HG03066 (cell line): ENCODE data around the gene ANXA2.
"Not testable (repeated sequence)": the region's sequence is repeated elsewhere in the genome, so short reads cannot be mapped to it uniquely, and the experiment has no call there.

Source experiments
- ATAC-seq: cut with Tn5 transposase; IDR thresholded peaks from one replicate; pipeline ENCODE4 v1.9.1; 2021; ENCODE audit warnings: low read depth; ENCODE audit not compliant: unreplicated experiment

ANXA2 gene

GRCh38 chr15:60411774-60412425 lies 14.1 kb upstream of the ANXA2 start:
- no peak for ATAC-seq

GRCh38 chr15:60410350-60410749 lies 12.6 kb upstream of the ANXA2 start:
- not testable (repeated sequence) for ATAC-seq

GRCh38 chr15:60408463-60408981 lies 10.7 kb upstream of the ANXA2 start:
- ATAC-seq: peak; percentile 54

- no peak for ATAC-seq
Measured at GRCh38 chr15:60407415-60407805, 9.6 kb upstream of the ANXA2 start.

- no peak for ATAC-seq
Measured at GRCh38 chr15:60406513-60407414, 9.0 kb upstream of the ANXA2 start.

GRCh38 chr15:60405399-60405798 lies 7.6 kb upstream of the ANXA2 start:
- ATAC-seq: no peak

GRCh38 chr15:60404351-60404750 lies 6.6 kb upstream of the ANXA2 start:
- ATAC-seq: not testable (repeated sequence)

GRCh38 chr15:60400944-60401343 lies 3.2 kb upstream of the ANXA2 start:
- no peak for ATAC-seq

GRCh38 chr15:60399931-60400330 lies 2.1 kb upstream of the ANXA2 start:
- no peak for ATAC-seq

GRCh38 chr15:60399246-60399915 lies 1.6 kb upstream of the ANXA2 start:
- no peak for ATAC-seq

- peak; percentile 67 for ATAC-seq
Measured at GRCh38 chr15:60396958-60397771, 621 bp downstream of the ANXA2 start.

- ATAC-seq: no peak
Measured at GRCh38 chr15:60396560-60396957, 1.2 kb downstream of the ANXA2 start.

GRCh38 chr15:60396100-60396499 lies 1.7 kb downstream of the ANXA2 start:
- ATAC-seq: no peak

- no peak for ATAC-seq
Measured at GRCh38 chr15:60395276-60396011, 2.3 kb downstream of the ANXA2 start.

- ATAC-seq: no peak
Measured at GRCh38 chr15:60394689-60395097, 3.1 kb downstream of the ANXA2 start.

- no peak for ATAC-seq
Measured at GRCh38 chr15:60392986-60393790, 4.6 kb downstream of the ANXA2 start.

GRCh38 chr15:60392601-60392985 lies 5.2 kb downstream of the ANXA2 start:
- no peak for ATAC-seq

GRCh38 chr15:60391722-60392315 lies 6.0 kb downstream of the ANXA2 start:
- no peak for ATAC-seq
